Transverse colon (tissue), 4 donors: Measurements from ENCODE around the gene CD34. TPM values are rescaled to one million over a fixed set of nuclear protein-coding genes. Genes with fewer than 3 reads are reported as not detected.

Source experiments
- DNase-seq: peaks from one replicate; pipeline ENCODE4 v3.0.0-alpha.2; 2019
- H3K27ac ChIP-seq, 4 donors: fragments of 200-600 bp; sonication (generic); 2 replicates each; pipeline ENCODE4 v1.5.1; 2016 to 2018; ENCODE audit warnings: inconsistent platforms in 4 of 4
- H3K27me3 ChIP-seq: fragments of 200-600 bp; sonication (generic); 2 replicates; pipeline ENCODE4 v1.5.1; 2017; ENCODE audit warnings: inconsistent platforms
- H3K36me3 ChIP-seq, 4 donors: fragments of 200-600 bp; sonication (generic); 2 replicates each; pipeline ENCODE4 v1.5.1; 2017 to 2019; ENCODE audit warnings: inconsistent platforms in 4 of 4
- H3K4me1 ChIP-seq, 4 donors: fragments of 200-600 bp; sonication (generic); 2 replicates each; pipeline ENCODE4 v1.5.1; 2017 to 2020; ENCODE audit warnings: inconsistent platforms in 4 of 4
- H3K4me3 ChIP-seq, 4 donors: fragments of 200-600 bp; sonication (generic); 1 replicate in 1 of 4; 2 replicates in 3 of 4; pipeline versions ENCODE4 v1.5.1 to v1.6.1; 2017 to 2019; ENCODE audit warnings: inconsistent platforms in 4 of 4
- H3K9me3 ChIP-seq, 2 donors: fragments of 200-600 bp; sonication (generic); 2 replicates each; pipeline ENCODE4 v1.5.1; 2017 to 2019; ENCODE audit warnings: inconsistent platforms in 2 of 2
- EP300 ChIP-seq: sonication (generic); formaldehyde crosslinking; IDR thresholded peaks from one replicate; pipeline ENCODE4 v1.6.1; 2017; ENCODE audit warnings: antibody characterized with exemption, low read depth
- POLR2A ChIP-seq: fragments of 450-650 bp; IDR thresholded peaks from one replicate; pipeline ENCODE4 v1.6.1; 2016; ENCODE audit warnings: antibody characterized with exemption, mild to moderate bottlenecking, moderate library complexity
- POLR2AphosphoS5 ChIP-seq, 3 donors: sonication (generic); formaldehyde crosslinking; IDR thresholded peaks; one replicate each; pipeline ENCODE4 v1.6.1; 2016; ENCODE audit warnings: antibody characterized with exemption in 3 of 3
- WGBS, 2 donors: methylation state at CpG; one replicate each; pipeline ENCODE4 v1.1.5; 2018; ENCODE audit warnings: low coverage in 1 of 2; 5-methylcytosine and 5-hydroxymethylcytosine counted together
- in situ Hi-C, 4 donors: fragments of 200-750 bp; cut with MboI; loops; one replicate each; pipeline versions ENCODE4 v1.15.0 to v1.15.1; 2017; ENCODE audit warnings: low sequenced_read_pairs in 3 of 4, low pct_ligation_motif_present in 1 of 4, low pct_unique_long_range_greater_than_20kb in 1 of 4
- intact Hi-C: fragments of 100-400 bp; cut with DNase I; formaldehyde crosslinking; loops from one replicate; pipeline ENCODE4 v1.15.1; 2023; ENCODE audit warnings: low total_unique reads
- total RNA-seq, 4 donors: library from RNA; depleted of rRNA; stranded (reverse); fragments of >200 nt; gene quantifications; one replicate each; pipeline ENCODE4 v1.1.0, GENCODE V29; 2016
- TF ChIP-seq, protein P1 (sequence below), 5 experiments: fragments of 200-600 bp in 3 of 5; fragments of 450-650 bp in 2 of 5; sonication (generic) in 3 of 5; IDR thresholded peaks; 1 replicate in 2 of 5; 2 replicates in 3 of 5; pipeline ENCODE4 v1.5.1; 2016 to 2017; ENCODE audit warnings: antibody characterized with exemption in 5 of 5, inconsistent platforms in 3 of 5, mild to moderate bottlenecking in 2 of 5, moderate library complexity in 1 of 5

Gene CD34
- total RNA-seq, 4 donors from 2014 or later = 7.5 to 85.2 (median 9.7) TPM

DNA sequence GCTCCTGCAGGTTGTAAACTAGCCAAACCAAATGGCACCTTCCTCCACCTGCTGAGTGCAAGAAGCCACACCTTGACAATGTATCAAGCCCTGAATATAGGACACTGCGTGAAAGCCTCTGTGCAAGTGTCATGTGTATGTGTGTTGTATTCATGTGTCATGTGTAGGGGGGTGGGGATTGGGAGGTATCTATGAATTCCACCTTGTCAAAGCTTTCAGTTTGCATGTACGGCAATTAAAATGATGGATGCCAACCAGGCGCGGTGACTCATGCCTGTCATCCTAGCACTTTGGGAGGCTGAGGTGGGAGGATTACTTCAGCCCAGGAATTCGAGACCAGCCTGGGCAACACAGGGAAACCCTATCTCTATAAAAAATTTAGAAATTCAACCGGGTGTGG is 19.8 kb downstream of the CD34 start:
- intact Hi-C loops = no loop called here
- Histone ChIP-seq H3K27ac (peak overlapping the region; percentile 68 to 71 (median 70)), H3K27me3 (no peaks in the 10 kb centered on the region), H3K9me3 (no peaks in the 10 kb centered on the region), H3K36me3 (no peaks in the 10 kb centered on the region), H3K4me1 (peaks cover 10 to 35% (median 15%) of the 10 kb centered on the region in 4 donors), H3K4me3 (no peak overlapping the region)
- no peak for DNase-seq
- TF ChIP-seq, protein P1, sequence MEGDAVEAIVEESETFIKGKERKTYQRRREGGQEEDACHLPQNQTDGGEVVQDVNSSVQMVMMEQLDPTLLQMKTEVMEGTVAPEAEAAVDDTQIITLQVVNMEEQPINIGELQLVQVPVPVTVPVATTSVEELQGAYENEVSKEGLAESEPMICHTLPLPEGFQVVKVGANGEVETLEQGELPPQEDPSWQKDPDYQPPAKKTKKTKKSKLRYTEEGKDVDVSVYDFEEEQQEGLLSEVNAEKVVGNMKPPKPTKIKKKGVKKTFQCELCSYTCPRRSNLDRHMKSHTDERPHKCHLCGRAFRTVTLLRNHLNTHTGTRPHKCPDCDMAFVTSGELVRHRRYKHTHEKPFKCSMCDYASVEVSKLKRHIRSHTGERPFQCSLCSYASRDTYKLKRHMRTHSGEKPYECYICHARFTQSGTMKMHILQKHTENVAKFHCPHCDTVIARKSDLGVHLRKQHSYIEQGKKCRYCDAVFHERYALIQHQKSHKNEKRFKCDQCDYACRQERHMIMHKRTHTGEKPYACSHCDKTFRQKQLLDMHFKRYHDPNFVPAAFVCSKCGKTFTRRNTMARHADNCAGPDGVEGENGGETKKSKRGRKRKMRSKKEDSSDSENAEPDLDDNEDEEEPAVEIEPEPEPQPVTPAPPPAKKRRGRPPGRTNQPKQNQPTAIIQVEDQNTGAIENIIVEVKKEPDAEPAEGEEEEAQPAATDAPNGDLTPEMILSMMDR (IDR thresholded peaks at IDR 0.05) = no peak
- 94% methylated on average over 6 of the region's 6 CpGs; no CpG with 5 or more reads in 1 of the 2 donors for WGBS, 2 donors
- in situ Hi-C loops = no loop called here

DNA sequence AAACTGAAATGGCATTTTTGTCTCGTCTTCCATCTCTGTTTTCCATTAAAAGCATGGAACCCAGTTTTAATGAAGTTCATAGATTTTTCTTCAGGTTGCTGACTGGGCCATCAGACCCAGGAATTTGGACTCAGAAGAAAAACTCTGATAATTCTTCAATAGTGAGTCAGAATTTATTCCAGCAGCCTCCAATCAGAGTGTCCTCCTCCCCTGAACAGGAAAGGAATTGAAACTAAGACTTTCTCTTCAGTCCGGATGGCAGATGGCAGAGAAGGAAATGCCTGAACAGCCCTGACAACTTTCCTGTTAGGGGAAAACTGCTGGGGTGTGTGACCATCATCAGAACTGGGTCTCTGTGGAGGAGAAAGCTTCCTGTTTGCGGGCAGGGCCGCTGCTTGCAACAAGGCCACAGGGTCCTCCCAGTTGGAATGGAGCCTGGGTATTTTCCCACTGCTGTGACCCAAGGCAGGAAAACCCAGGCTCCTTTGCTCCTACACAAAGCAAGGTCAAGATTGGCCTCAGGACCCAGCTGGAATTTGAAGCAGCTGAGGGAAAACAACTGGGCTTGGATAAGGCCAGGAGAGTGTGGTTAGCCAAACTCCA is 20.7 kb downstream of the CD34 start:
- peak; percentile 38 for DNase-seq

DNA sequence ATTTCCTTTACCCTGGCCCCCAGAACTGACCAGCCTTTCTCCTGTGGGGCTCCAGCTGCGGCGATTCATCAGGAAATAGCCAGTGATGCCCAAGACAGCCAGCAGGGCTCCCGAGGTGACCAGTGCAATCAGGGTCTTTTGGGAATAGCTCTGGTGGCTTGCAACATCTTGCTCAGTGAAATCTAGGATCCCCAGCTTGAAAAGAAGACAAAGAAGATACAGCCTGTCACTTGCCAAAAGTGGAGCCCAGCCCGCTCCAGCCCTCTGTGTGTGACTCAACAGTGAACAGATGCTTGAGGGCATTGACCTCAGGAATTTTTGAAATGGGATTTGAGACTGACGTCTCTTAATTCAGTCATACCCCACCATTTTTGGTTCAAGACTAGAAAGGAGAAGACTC is 22.3 kb downstream of the CD34 start:
- in situ Hi-C loops = loop anchor here in 3 of 4 donors (5.0 to 10.0 kb wide), 2 partner anchors 69 to 76 kb away; no protein-coding TSS in a partner anchor
- Histone ChIP-seq H3K27ac (peak overlapping the region; percentile 68 to 71 (median 70)), H3K4me1 (peaks cover 14 to 51% (median 23%) of the 10 kb centered on the region in 4 donors), H3K9me3 (no peaks in the 10 kb centered on the region), H3K36me3 (no peaks in the 10 kb centered on the region), H3K27me3 (no peaks in the 10 kb centered on the region), H3K4me3 (no peak overlapping the region)
- DNase-seq = no peak
- 81% methylated on average over 5 of the region's 5 CpGs; no CpG with 5 or more reads in 1 of the 2 donors for WGBS, 2 donors
- TF ChIP-seq EP300 = no peak
- TF ChIP-seq POLR2AphosphoS5 (IDR thresholded peaks at IDR 0.05) = no peak
- TF ChIP-seq, protein P1 (IDR thresholded peaks at IDR 0.05) = no peak
- no peak for TF ChIP-seq POLR2A
- intact Hi-C loops = loop anchor here (5.0 kb wide), 1 partner anchor 74 kb away; no protein-coding TSS in a partner anchor

More for the DNA sequence above, 20.7 kb downstream of the CD34 start:
- no peaks in the 10 kb centered on the region for H3K9me3 ChIP-seq
- H3K4me1 ChIP-seq = peaks cover 13 to 44% (median 19%) of the 10 kb centered on the region in 4 donors
- H3K4me3 ChIP-seq = no peak overlapping the region
- in situ Hi-C loops = no loop called here
- peak overlapping the region; percentile 68 to 71 (median 70) for H3K27ac ChIP-seq
- TF ChIP-seq, protein P1 (IDR thresholded peaks at IDR 0.05) = no peak
- TF ChIP-seq POLR2A (no peak), EP300 (no peak), POLR2AphosphoS5 (IDR thresholded peaks at IDR 0.05) (peak; percentile 20 to 62 (median 44))
- WGBS, 2 donors = 16 to 67% methylated on average over 1 to 4 of the region's 4 CpGs
- intact Hi-C loops = no loop called here
- H3K36me3 ChIP-seq = no peaks in the 10 kb centered on the region
- no peaks in the 10 kb centered on the region for H3K27me3 ChIP-seq

DNA sequence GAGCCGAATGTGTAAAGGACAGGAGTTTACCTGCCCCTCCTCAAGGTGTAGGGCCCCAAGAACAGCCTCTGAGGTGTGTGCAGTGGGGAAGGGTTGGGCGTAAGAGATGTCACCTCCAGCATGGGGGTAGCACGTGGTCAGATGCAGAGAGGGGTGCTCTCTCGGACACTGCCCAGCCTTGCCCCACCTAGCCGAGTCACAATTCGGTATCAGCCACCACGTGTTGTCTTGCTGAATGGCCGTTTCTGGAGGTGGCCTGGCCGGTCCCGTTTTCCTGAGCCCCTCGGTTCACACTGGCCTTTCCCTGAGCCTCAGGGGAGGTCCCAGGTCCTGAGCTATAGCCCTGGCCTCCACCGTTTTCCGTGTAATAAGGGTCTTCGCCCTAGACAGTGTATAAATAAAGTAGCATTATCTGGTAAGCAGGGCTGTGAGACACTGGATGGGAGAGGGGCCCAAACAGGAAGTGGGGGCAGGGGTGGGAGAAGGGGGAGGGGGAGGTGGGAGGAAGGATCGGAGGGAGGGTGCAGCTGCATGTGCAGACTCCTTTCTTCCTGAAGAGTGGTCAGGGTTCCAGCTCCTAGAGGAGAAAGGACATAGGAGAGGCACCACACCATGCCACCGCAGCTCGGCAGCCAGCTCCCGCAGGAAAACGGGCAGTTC is 23.3 kb downstream of the CD34 start:
- DNase-seq = no peak
- in situ Hi-C loops (loop anchor here in 3 of 4 donors (5.0 to 10.0 kb wide), 2 partner anchors 70 to 77 kb away; no protein-coding TSS in a partner anchor), intact Hi-C loops (loop anchor here (5.0 kb wide), 1 partner anchor 75 kb away; no protein-coding TSS in a partner anchor)
- H3K4me3 ChIP-seq = no peak overlapping the region
- no peaks in the 10 kb centered on the region for H3K36me3 ChIP-seq
- TF ChIP-seq, protein P1 (IDR thresholded peaks at IDR 0.05) = no peak
- TF ChIP-seq EP300 = no peak
- TF ChIP-seq POLR2AphosphoS5 (IDR thresholded peaks at IDR 0.05) = no peak
- TF ChIP-seq POLR2A = no peak
- peak overlapping the region in 3 of 4 donors; percentile 34 to 71 (median 70) for H3K27ac ChIP-seq
- no peaks in the 10 kb centered on the region for H3K9me3 ChIP-seq
- H3K4me1 ChIP-seq = peaks cover 14 to 51% (median 23%) of the 10 kb centered on the region in 4 donors
- 78% methylated on average over 19 of the region's 19 CpGs; no CpG with 5 or more reads in 1 of the 2 donors for WGBS, 2 donors
- no peaks in the 10 kb centered on the region for H3K27me3 ChIP-seq
